Measurements from ENCODE around the gene OSBPL1A.

Gene OSBPL1A

GRCh38 chr18:24262087-24262486 lies 135.5 kb downstream of the OSBPL1A start:
- DNase-seq: no peak

GRCh38 chr18:24259869-24260641 lies 137.6 kb downstream of the OSBPL1A start:
- DNase-seq: no peak

- DNase-seq: no peak
These were observed 143.6 kb downstream of the OSBPL1A start for GRCh38 chr18:24254071-24254470.

GRCh38 chr18:24249716-24250115 lies 147.9 kb downstream of the OSBPL1A start:
- DNase-seq: no peak

GRCh38 chr18:24248359-24248758 lies 149.3 kb downstream of the OSBPL1A start:
- no peak for DNase-seq

GRCh38 chr18:24246143-24246542 lies 151.5 kb downstream of the OSBPL1A start:
- no peak for DNase-seq

GRCh38 chr18:24244698-24245097 lies 152.9 kb downstream of the OSBPL1A start:
- DNase-seq: no peak

- no peak for DNase-seq
These were observed 153.9 kb downstream of the OSBPL1A start for GRCh38 chr18:24243677-24244076.

GRCh38 chr18:24239341-24239740 lies 158.3 kb downstream of the OSBPL1A start:
- no peak for DNase-seq

GRCh38 chr18:24238387-24238786 lies 159.2 kb downstream of the OSBPL1A start:
- no peak for DNase-seq

- no peak for DNase-seq
These were observed 162.7 kb downstream of the OSBPL1A start for GRCh38 chr18:24234850-24235418.

- no peak for DNase-seq
These were observed 163.3 kb downstream of the OSBPL1A start for GRCh38 chr18:24234330-24234729.

GRCh38 chr18:24232800-24233199 lies 164.8 kb downstream of the OSBPL1A start:
- no peak for DNase-seq

- no peak for DNase-seq
These were observed 165.6 kb downstream of the OSBPL1A start for GRCh38 chr18:24231773-24232735.

- DNase-seq: no peak
These were observed 166.9 kb downstream of the OSBPL1A start for GRCh38 chr18:24230766-24231165.

- no peak for DNase-seq
These were observed 169.0 kb downstream of the OSBPL1A start for GRCh38 chr18:24228667-24229041.

- no peak for DNase-seq
These were observed 169.5 kb downstream of the OSBPL1A start for GRCh38 chr18:24227977-24228666.

GRCh38 chr18:24220318-24220688 lies 177.3 kb downstream of the OSBPL1A start:
- DNase-seq: no peak

- DNase-seq: no peak
These were observed 177.9 kb downstream of the OSBPL1A start for GRCh38 chr18:24219561-24220317.

- no peak for DNase-seq
These were observed 182.7 kb downstream of the OSBPL1A start for GRCh38 chr18:24214913-24215312.

- no peak for DNase-seq
These were observed 183.5 kb downstream of the OSBPL1A start for GRCh38 chr18:24214144-24214543.

GRCh38 chr18:24212939-24213338 lies 184.7 kb downstream of the OSBPL1A start:
- no peak for DNase-seq
